HepG2 (cell line): ENCODE data around the gene MFAP3L. TPM values are rescaled to one million over a fixed set of nuclear protein-coding genes. Genes with fewer than 3 reads are reported as not detected.

Source experiments
- ATF2 ChIP-seq: sonication (generic); formaldehyde crosslinking; IDR thresholded peaks from 2 replicates; pipeline ENCODE4 v1.4.0; 2020; ENCODE audit warnings: missing genetic modification reagents
- CREBL2 ChIP-seq: sonication (generic); formaldehyde crosslinking; IDR thresholded peaks from 2 replicates; pipeline ENCODE4 v1.8.1; 2023; ENCODE audit warnings: missing genetic modification reagents, mild to moderate bottlenecking, borderline replicate concordance
- DMTF1 ChIP-seq: sonication (generic); formaldehyde crosslinking; IDR thresholded peaks from 2 replicates; pipeline ENCODE4 v1.4.0; 2020; ENCODE audit warnings: mild to moderate bottlenecking, missing genetic modification reagents
- GRHL1 ChIP-seq: sonication (generic); formaldehyde crosslinking; conservative IDR thresholded peaks from 2 replicates; pipeline ENCODE4 v1.8.0; 2022; ENCODE audit warnings: missing genetic modification reagents
- KDM1A ChIP-seq: IDR thresholded peaks from 2 replicates; pipeline ENCODE4 v1.6.1; 2016; ENCODE audit warnings: missing compliant biosample characterization
- MXI1 ChIP-seq: IDR thresholded peaks from 3 replicates; pipeline ENCODE4 v1.6.1; 2012; ENCODE audit warnings: low read depth, low read length, inconsistent platforms, borderline replicate concordance
- NONO ChIP-seq, 2 experiments: fragments of 450-650 bp in 1 of 2; sonication (generic) in 1 of 2; formaldehyde crosslinking in 1 of 2; IDR thresholded peaks in 1 of 2; conservative IDR thresholded peaks in 1 of 2; 2 replicates each; pipeline versions ENCODE4 v1.6.1 to v1.8.0; 2017 to 2022; ENCODE audit warnings: mild to moderate bottlenecking in 1 of 2, missing genetic modification reagents in 1 of 2, moderate library complexity in 1 of 2
- PLSCR1 ChIP-seq: sonication (generic); formaldehyde crosslinking; IDR thresholded peaks from 2 replicates; pipeline ENCODE4 v1.5.0; 2020; ENCODE audit warnings: missing genetic modification reagents, mild to moderate bottlenecking, borderline replicate concordance
- RFXANK ChIP-seq: IDR thresholded peaks from 2 replicates; pipeline ENCODE4 v1.6.1; 2016
- TBX3 ChIP-seq: fragments of 450-650 bp; IDR thresholded peaks from 2 replicates; pipeline ENCODE4 v1.6.1; 2017; ENCODE audit warnings: antibody characterized with exemption, mild to moderate bottlenecking, inconsistent platforms, borderline replicate concordance
- ZNF280D ChIP-seq: sonication (generic); formaldehyde crosslinking; IDR thresholded peaks from 2 replicates; pipeline ENCODE4 v1.5.1; 2020; ENCODE audit warnings: mild to moderate bottlenecking, missing genetic modification reagents
- ZXDC ChIP-seq: sonication (generic); formaldehyde crosslinking; IDR thresholded peaks from 2 replicates; pipeline ENCODE4 v1.5.0; 2020; ENCODE audit warnings: mild to moderate bottlenecking, missing genetic modification reagents
- polyA plus RNA-seq, 8 experiments: library from polyadenylated mRNA; depleted of rRNA in 3 of 8; stranded (reverse) in 7 of 8; unstranded in 1 of 8; fragments of >200 nt; fragmentation: Illumina TruSeq in 4 of 8; extraction: Trizol in 4 of 8; gene quantifications; 2 replicates each; pipeline versions ENCODE4 v1.2.1 to v1.2.3, GENCODE V29; 2011 to 2016; ENCODE audit warnings: low read depth in 4 of 8, missing spikeins in 1 of 8, mixed read lengths in 1 of 8; ENCODE audit not compliant: insufficient read depth in 1 of 8
- total RNA-seq, 5 experiments: library from RNA; depleted of rRNA; stranded (reverse); fragments of >200 nt; fragmentation: Illumina TruSeq; extraction: Trizol; gene quantifications; 2 replicates each; pipeline ENCODE4 v1.2.3, GENCODE V29; 2016; ENCODE audit warnings: low read depth in 1 of 5

MFAP3L gene
- total and polyA plus RNA-seq, 2 of the 13 experiments (the other 11 are each of a cell fraction or from before 2014, with no cell fraction given), result 1.5 to 3.6 TPM

GRCh38 chr4:170027181-170027829, 1.1 kb upstream of the MFAP3L start (continued):
- TF ChIP-seq MXI1 (no peak; the same call in 2 of the 3 replicates), PLSCR1 (no peak), GRHL1 (no peak), ZNF280D (CRISPR knock-in tag) (peak; percentile 58; the same call in 1 of the 2 replicates), KDM1A (CRISPR knock-in tag) (peak; percentile 81), RFXANK (CRISPR knock-in tag) (0 out of 2 replicates have a peak, but pooled peaks have one; percentile 24), TBX3 (peak; percentile 26; the same call in 1 of the 2 replicates), NONO (IDR thresholded peaks at IDR 0.05) (no peak), NONO (CRISPR knock-in tag; conservative IDR thresholded peaks at IDR 0.05) (peak; percentile 46; the same call in 1 of the 2 replicates), ZXDC (CRISPR knock-in tag) (no peak; the same call in 1 of the 2 replicates), ATF2 (CRISPR knock-in tag) (peak; percentile 49; the same call in 1 of the 2 replicates), DMTF1 (CRISPR knock-in tag) (0 out of 2 replicates have a peak, but pooled peaks have one; percentile 60), CREBL2 (CRISPR knock-in tag) (peak; percentile 75; the same call in 1 of the 2 replicates)
